Motor neuron (in vitro differentiated cells): ENCODE measurements around the gene TFCP2L1. TPM values are rescaled to one million over a fixed set of nuclear protein-coding genes. Genes with fewer than 3 reads are reported as not detected.

Experiments
- ATAC-seq, 8 experiments: fragments of 200-7000 bp; cut with Tn5 transposase; replicated peaks in 6 of 8; 2 replicates each; pipeline ENCODE4 v1.8.0; 2021; ENCODE audit warnings: mild to moderate bottlenecking in 8 of 8, moderate library complexity in 8 of 8
- H3K27ac ChIP-seq, 2 donors: fragments of 250-450 bp; sonication (Bioruptor Pico); 2 replicates each; pipeline ENCODE4 v1.9.0; 2021; ENCODE audit warnings: antibody characterized with exemption in 2 of 2, mild to moderate bottlenecking in 2 of 2, moderate library complexity in 1 of 2
- H3K4me1 ChIP-seq, 2 donors: fragments of 250-450 bp; sonication (Bioruptor Pico); replicated peaks in 1 of 2; 2 replicates each; pipeline ENCODE4 v1.6.1; 2021; ENCODE audit warnings: antibody characterized with exemption in 2 of 2, mild to moderate bottlenecking in 2 of 2, moderate library complexity in 1 of 2
- H3K4me3 ChIP-seq, 5 donors: fragments of 250-450 bp; sonication (Bioruptor Pico); 2 replicates each; pipeline ENCODE4 v1.9.0; 2021; ENCODE audit warnings: antibody characterized with exemption in 5 of 5, mild to moderate bottlenecking in 5 of 5, moderate library complexity in 4 of 5
- WGBS, 10 experiments: fragments of 450-650 bp; shearing (Covaris generic); methylation state at CpG; one replicate each; pipeline ENCODE4 v1.0.0; 2022; 5-methylcytosine and 5-hydroxymethylcytosine counted together
- in situ Hi-C, 9 experiments: fragments of 400-800 bp; cut with MboI; loops; one replicate each; pipeline ENCODE4 v1.15.0; 2021; ENCODE audit warnings: low sequenced_read_pairs in 9 of 9, low pct_unique_long_range_greater_than_20kb in 2 of 9; ENCODE audit not compliant: unreplicated experiment in 9 of 9
- total RNA-seq, 8 experiments: library from RNA; unstranded; fragments of 300-600 nt; gene quantifications; 2 replicates each; pipeline versions ENCODE4 v1.2.3 to v1.2.4, GENCODE V29; 2022

The TFCP2L1 gene
- total RNA-seq, 8 experiments from 2014 or later, result 0.05 to 0.71 (median 0.11) TPM; not detected in 1

DNA sequence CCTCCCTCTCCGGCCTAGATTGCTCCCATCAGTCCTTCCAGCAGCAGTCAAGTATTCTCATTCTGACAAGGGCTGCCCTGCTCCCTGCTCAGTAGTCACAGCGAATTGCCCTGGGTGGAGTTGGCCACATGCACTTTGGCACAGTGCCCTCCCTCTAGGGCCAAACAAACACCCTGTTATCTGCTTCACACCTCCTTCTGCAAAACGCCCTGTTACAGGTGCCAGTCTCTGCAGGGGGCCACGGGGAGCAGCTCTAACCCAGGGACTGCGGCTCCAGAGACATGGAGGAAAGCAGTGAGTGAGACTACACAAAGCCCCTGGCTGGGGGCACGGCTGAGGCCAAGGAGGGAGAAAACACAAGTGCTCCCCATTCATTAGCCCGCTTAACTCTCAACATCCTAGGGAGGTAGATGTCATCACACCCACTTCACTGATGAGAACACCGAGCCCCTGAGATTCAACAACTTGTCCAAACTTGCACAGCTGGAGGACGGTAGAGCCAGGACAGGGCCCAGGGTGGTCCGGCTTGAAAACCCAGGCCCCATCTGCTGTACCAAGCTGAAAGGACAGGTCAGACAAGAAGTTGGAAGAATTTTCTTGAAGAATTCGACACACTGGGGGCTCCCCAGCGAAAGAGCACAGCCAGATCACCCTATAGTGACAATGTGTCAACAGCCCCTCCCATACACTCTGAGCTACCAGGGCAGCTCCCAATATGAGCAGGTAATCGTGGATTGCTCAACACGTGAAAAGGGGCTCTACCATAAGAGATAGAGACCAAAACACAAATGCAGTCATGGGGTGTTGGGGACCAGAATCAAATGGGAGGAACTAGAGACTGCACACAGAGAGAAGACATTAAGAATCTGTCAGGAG lies 8.7 kb upstream of the TFCP2L1 start:
- no peaks in the 10 kb centered on the region for H3K4me1 ChIP-seq
- in situ Hi-C loops, result no loop called here
- peak in 2 of 8 experiments; percentile 53 to 66 for ATAC-seq
- no peak overlapping the region for H3K27ac ChIP-seq
- WGBS, 10 experiments, result 33 to 100% (median 58%) methylated on average over 1 to 9 of the region's 14 CpGs; no CpG with 5 or more reads in 2 of the 10 experiments
- H3K4me3 ChIP-seq, result no peak overlapping the region

DNA sequence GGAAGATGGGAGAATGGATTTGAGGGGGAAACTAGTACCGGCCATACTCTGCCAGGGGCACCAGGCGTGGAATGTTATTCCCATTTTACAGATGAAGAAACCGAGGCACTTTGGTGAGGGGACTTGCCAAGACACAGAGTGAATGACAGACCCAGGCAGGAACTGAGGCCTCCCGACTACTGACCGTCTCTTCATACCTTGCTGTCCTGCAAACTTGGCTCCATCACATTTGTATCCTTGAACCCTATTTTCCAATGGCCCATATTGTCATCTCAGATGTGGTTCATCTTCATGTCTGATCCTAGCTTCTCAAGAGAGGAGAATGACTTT lies 6.2 kb upstream of the TFCP2L1 start:
- Histone ChIP-seq H3K4me3 (no peak overlapping the region), H3K4me1 (no peaks in the 10 kb centered on the region), H3K27ac (no peak overlapping the region)
- in situ Hi-C loops, result no loop called here
- ATAC-seq, result no peak
- 42 to 100% (median 80%) methylated on average over 1 to 5 of the region's 5 CpGs; no CpG with 5 or more reads in 3 of the 10 experiments for WGBS, 10 experiments

DNA sequence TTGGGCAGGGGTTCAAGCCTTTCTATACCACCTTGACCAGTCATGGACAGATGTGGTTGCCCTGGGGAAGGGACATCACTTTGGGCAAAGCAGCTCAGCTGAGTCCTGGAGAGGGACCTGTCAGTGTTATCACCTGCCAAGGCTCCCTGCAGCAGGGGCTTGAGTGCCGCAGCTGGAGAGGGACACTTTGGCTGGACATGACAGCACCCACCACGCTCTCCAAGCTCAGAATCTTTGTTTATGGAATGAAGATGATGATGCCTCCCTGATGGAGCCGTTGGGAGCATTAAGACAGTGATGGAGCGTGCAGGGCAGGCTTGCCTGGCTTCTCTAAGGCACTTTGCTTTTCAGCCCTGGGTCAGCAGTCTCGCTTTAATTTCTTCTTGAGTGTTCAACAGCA lies 4.3 kb upstream of the TFCP2L1 start:
- Histone ChIP-seq H3K27ac (no peak overlapping the region), H3K4me3 (no peak overlapping the region), H3K4me1 (peaks cover 0 to 3% of the 10 kb centered on the region in 2 donors)
- in situ Hi-C loops, result no loop called here
- WGBS, 10 experiments, result 40 to 90% (median 72%) methylated on average over 1 to 3 of the region's 5 CpGs; no CpG with 5 or more reads in 4 of the 10 experiments
- ATAC-seq, result no peak

DNA sequence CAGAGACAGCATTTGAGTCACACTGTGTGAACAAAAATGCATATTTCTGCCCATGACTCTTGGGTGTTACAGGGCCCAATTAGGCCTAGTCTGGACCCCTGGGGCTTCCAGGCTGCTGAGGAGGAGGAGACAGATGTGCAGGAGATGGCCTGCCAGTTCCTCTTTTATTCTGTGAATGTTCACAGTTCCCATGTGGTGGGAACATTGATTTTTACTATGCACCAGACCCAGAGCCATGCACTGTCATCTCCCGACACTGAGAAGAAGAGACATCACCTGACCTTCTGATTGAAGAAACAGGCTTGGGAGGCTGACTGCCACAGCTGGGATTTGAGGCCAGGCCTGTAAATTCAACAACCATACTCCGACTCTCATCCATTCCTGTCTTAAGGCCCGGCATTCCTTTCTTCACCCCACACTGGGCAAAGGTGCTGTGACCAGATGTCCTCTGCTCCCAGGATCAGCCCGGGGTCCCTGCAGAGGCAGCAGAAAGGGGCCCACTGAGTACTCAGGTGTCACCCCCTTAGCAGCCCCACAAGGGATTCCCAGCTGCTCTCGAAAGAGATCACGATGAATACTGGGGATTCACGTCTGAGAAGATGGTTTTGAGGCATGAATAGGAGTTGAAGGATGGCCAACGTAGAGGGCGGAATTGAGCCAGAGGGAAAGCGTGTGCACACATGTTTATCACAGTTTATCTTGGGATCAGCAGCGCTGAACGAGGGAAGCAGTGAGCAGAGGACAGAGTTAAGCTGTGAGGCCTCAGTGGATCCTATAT lies 3.6 kb upstream of the TFCP2L1 start:
- Histone ChIP-seq H3K4me1 (peaks cover 0 to 9% of the 10 kb centered on the region in 2 donors), H3K27ac (no peak overlapping the region), H3K4me3 (no peak overlapping the region)
- in situ Hi-C loops, result no loop called here
- no peak for ATAC-seq
- WGBS, 10 experiments, result 40 to 100% (median 87%) methylated on average over 1 to 3 of the region's 12 CpGs; no CpG with 5 or more reads in 3 of the 10 experiments

DNA sequence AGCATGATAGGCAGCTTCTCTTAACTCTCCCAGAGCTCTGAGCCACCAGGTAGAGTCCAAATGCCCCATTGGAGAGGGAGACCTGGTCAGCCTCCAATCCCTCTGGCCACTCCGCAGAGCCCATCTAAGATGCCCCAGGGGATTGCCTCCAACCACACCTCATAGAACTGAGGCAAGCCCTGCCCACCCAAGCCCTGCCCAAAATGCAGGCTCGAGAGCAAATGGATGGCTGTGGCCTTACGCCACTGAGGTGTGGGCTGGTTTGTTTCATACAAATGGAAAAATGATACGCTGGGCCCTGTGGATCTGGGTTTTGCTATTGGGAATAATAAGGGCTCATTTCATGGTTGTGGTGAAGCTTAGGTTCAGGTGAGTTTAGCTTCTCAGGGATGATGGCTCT lies 3.0 kb upstream of the TFCP2L1 start:
- no peak overlapping the region for H3K27ac ChIP-seq
- 71 to 100% (median 88%) methylated on average over 1 to 4 of the region's 4 CpGs; no CpG with 5 or more reads in 5 of the 10 experiments for WGBS, 10 experiments
- H3K4me1 ChIP-seq, result peaks cover 0 to 10% of the 10 kb centered on the region in 2 donors
- in situ Hi-C loops, result no loop called here
- H3K4me3 ChIP-seq, result no peak overlapping the region
- ATAC-seq, result no peak

DNA sequence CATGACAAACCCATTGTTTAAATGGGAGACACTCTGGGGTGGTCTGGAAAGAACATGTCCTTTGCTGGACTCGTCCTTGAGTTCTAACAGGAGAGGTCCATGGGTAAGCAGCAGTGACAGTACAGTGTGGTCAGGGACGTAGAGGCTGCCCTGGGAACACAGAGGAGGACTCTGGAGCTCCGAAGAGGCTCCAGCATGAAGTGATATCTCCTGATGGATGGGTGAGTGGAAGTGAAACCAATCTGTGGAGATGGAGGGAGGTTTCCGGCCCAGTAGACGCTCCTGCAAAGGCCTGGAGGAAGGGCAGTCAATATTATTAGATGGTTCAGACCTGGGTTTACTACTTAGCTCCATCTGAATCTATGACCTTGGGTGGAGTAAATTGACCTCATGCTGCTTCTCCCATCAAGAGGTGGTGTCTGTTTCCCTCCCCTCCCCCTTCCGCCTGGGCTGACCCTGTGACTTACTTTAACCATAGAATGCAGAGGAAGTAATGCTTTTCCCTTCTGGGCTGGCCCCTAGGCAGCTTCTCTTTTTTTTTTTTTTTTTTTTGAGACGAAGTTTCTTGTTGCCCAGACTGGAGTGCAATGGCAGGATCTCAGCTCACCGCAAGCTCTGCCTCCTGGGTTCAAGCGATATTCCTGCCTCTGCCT lies 2.3 kb upstream of the TFCP2L1 start:
- Histone ChIP-seq H3K4me1 (peaks cover 0 to 10% of the 10 kb centered on the region in 2 donors), H3K27ac (no peak overlapping the region), H3K4me3 (no peak overlapping the region)
- ATAC-seq, result no peak
- in situ Hi-C loops, result no loop called here
- WGBS, 10 experiments, result 7 to 100% (median 84%) methylated on average over 1 to 8 of the region's 9 CpGs; no CpG with 5 or more reads in 2 of the 10 experiments

DNA sequence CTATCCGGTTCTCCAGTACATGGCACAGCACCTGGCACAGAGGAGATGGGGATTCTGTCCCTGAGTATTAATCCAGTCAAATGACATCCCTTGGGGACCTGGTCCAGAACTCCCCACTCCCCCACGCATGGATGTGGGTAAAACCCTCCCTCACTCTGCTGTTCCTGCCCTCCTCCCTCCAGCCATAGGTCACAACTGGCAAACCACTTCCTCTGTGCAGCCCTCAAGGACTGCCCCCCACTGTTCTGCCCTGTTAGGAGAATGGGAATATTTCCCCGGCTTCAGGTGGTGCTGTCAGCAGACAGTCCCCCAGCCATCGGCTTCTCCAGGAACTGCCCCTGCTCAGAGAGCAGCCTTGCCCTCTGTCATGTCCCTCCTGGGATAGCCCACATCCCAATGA lies 1.5 kb upstream of the TFCP2L1 start:
- Histone ChIP-seq H3K27ac (no peak overlapping the region), H3K4me3 (no peak overlapping the region), H3K4me1 (peaks cover 0 to 10% of the 10 kb centered on the region in 2 donors)
- ATAC-seq, result no peak
- 43 to 62% methylated on average over 1 to 2 of the region's 4 CpGs; no CpG with 5 or more reads in 8 of the 10 experiments for WGBS, 10 experiments
- in situ Hi-C loops, result no loop called here

DNA sequence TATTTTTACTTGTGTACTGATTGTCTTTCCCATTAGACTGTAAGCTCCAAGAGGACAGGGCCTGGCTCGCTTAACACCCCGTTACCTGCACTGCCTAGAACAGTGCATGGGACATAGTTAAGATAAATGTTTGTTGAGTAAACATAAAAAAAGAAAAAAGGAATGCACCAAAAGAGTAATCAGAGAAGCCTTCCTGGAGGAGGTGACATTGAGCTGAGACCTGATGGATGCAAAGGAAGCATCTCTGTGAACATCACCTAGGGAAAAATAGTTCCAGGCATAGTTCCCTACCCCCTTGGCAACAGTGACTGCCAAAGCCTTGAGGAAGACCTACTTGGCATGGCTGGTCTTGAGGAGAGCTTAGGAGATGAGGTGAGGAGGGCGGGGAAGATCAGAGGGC lies 924 bp upstream of the TFCP2L1 start:
- no peak overlapping the region for H3K4me3 ChIP-seq
- in situ Hi-C loops, result no loop called here
- H3K27ac ChIP-seq, result no peak overlapping the region
- H3K4me1 ChIP-seq, result peaks cover 0 to 10% of the 10 kb centered on the region in 2 donors
- no peak for ATAC-seq
- 70 to 100% (median 100%) methylated on average over 1 to 3 of the region's 3 CpGs for WGBS, 10 experiments

DNA sequence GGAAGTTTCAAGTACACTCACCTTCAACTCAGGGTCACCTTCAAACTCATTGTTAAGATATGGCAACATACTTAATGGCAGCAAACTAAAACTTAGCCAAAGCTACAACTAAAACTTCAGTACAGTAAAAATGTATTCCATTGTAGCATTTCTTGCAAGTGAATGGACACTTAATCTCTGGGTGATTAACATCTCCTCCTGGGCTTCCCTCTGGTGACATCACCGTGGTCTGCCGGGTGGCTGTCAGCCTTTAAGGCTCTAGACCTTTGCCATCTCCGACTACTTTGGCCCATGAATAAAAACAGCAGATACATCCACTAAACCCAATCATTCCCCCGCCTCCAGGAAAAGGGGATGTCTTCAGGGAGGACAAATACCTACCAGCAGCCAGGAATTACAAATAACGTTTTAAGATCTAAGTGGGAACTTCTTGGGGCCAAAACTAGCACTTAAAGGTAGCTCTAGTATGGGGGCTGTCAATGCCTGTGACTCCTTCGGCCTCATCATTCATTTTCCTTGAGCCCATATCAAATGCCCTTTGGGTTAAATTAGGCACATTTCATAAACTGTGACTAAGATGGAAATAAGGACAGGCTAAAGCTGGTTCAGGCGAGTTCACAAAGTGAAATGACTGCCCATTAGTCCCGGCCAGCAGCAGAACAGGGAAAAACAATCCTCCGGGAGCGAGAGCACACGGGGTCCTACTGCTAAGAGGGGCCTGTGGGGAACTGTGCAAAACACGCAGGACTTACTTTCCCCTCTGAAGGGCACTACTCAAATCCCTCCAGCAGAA lies 1.1 kb downstream of the TFCP2L1 start:
- peaks cover 0 to 10% of the 10 kb centered on the region in 2 donors for H3K4me1 ChIP-seq
- WGBS, 10 experiments, result 10 to 100% (median 46%) methylated on average over 1 to 6 of the region's 12 CpGs; no CpG with 5 or more reads in 2 of the 10 experiments
- H3K4me3 ChIP-seq, result peak overlapping the region in 3 of 5 donors; percentile 33 to 39 (median 38)
- in situ Hi-C loops, result no loop called here
- no peak overlapping the region for H3K27ac ChIP-seq
- ATAC-seq, result peak in 5 of 8 experiments; percentile 49 to 70 (median 63)

DNA sequence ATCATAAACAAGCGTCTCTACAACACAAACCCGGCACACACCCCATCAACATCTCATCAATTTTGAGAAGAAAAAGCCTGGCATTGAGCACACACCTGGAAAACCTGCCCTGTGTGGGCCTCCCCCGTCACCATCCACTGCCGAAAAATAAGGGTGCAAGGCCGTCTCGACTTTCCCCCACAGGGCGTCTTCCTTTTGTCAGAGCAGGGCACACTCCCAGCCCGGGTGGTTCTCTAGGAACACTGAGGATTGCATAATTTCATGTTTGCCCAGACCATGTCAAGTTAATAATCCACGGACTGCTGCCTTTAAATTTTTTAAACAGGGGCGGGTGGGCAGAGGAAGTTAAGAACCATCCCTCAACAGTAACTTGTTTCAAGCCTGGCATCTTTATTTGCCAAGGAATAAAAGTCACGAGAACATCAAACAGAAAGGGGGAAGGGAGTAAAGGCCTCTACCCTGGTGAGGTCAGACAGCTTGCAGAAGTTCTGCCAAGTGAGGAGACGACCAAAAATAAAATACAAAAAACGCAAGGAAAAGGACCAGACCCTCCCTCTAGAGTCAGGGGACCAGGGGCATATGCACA lies 2.1 kb downstream of the TFCP2L1 start:
- ATAC-seq, result no peak
- Histone ChIP-seq H3K4me3 (no peak overlapping the region), H3K27ac (no peak overlapping the region), H3K4me1 (peaks cover 0 to 10% of the 10 kb centered on the region in 2 donors)
- 17 to 88% (median 67%) methylated on average over 1 to 11 of the region's 13 CpGs for whole genome bisulfite sequencing, 10 experiments
- in situ Hi-C loops, result no loop called here

DNA sequence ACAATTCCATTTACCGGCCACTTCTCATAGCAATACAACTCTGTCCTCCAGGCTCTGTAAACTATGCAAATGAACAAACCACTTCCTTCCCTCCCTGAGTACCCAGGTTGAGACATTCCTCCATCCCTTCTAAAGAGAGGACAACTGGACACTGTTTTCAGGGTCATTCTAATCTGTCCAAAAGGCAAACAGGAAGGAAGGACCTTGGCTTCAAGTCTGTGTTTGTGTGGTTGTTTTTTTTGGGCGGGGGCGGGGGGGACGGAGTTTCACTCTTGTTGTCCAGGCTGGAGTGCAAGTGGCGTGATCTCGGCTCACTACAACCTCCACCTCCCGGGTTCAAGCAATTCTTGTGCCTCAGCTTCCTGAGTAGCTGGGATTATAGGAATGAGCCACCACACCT lies 3.3 kb downstream of the TFCP2L1 start:
- H3K27ac ChIP-seq, result no peak overlapping the region
- WGBS, 10 experiments, result 30 to 100% (median 83%) methylated on average over 1 to 3 of the region's 7 CpGs; no CpG with 5 or more reads in 5 of the 10 experiments
- H3K4me1 ChIP-seq, result peaks cover 0 to 10% of the 10 kb centered on the region in 2 donors
- no peak for ATAC-seq
- no peak overlapping the region for H3K4me3 ChIP-seq
- in situ Hi-C loops, result no loop called here

DNA sequence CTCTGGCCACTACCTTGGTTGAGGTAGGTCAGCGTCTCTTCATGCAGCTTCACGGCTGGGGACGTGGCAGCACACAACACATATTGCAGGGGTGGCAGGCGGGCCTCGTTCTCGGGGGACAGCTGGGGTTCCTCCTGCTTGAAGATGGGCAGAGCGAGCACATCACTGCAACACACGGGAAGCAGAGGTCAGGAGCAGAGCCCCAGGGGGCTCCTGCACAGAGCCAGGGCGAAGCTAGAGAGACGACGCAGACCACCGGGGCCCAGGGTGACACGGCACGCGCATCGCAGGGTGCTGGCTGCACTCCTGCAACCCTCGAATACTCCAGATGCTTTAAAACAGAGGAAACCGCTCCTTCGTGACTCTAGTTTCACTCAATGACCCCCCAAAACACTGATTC lies 3.9 kb downstream of the TFCP2L1 start:
- 20 to 100% (median 80%) methylated on average over 1 to 10 of the region's 19 CpGs; no CpG with 5 or more reads in 3 of the 10 experiments for WGBS, 10 experiments
- in situ Hi-C loops, result no loop called here
- Histone ChIP-seq H3K27ac (no peak overlapping the region), H3K4me1 (peaks cover 0 to 10% of the 10 kb centered on the region in 2 donors), H3K4me3 (no peak overlapping the region)
- no peak for ATAC-seq
